Epithelial cell of proximal tubule (primary cell): ENCODE measurements around the gene SIGLEC5. TPM values are rescaled to one million over a fixed set of nuclear protein-coding genes. Genes with fewer than 3 reads are reported as not detected.

Experiments
- DNase-seq: peaks from one replicate; pipeline ENCODE4 v3.0.0-alpha.2; 2011; ENCODE audit warnings: low read depth
- H3K4me3 ChIP-seq: 2 replicates; pipeline ENCODE4 v1.5.1; 2011; ENCODE audit warnings: low read depth, mild to moderate bottlenecking, low read length
- total RNA-seq: library from RNA; depleted of rRNA; stranded (reverse); fragments of >200 nt; gene quantifications from 2 replicates; pipeline ENCODE4 v1.2.3, GENCODE V29; 2015
- TF ChIP-seq, protein P1 (sequence below): conservative IDR thresholded peaks from 2 replicates; pipeline ENCODE4 v1.5.1; 2012; ENCODE audit warnings: low read depth, mild to moderate bottlenecking, low read length

Gene SIGLEC5
- total RNA-seq, 1 donor from 2014 or later, result not detected

DNA sequence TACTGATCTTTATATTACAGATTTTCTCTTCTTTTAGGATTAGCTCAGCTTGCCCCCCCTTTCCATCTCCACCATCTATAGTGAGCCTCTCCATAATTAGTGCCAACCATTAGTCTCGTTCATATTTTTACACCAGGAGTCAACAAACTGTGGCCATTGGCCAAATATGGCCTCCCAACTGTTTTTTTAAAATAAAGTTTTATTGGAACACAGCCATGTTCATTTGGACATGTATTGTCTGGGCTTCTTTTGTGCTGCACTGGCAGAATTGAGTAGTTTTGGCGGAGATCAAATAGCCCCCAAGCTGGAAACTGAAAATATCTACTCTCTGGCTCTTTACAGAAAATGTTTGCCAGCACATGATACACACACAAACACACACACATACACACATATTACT, 40.7 kb downstream of the SIGLEC5 start:
- DNase-seq, result no peak
- TF ChIP-seq, protein P1, sequence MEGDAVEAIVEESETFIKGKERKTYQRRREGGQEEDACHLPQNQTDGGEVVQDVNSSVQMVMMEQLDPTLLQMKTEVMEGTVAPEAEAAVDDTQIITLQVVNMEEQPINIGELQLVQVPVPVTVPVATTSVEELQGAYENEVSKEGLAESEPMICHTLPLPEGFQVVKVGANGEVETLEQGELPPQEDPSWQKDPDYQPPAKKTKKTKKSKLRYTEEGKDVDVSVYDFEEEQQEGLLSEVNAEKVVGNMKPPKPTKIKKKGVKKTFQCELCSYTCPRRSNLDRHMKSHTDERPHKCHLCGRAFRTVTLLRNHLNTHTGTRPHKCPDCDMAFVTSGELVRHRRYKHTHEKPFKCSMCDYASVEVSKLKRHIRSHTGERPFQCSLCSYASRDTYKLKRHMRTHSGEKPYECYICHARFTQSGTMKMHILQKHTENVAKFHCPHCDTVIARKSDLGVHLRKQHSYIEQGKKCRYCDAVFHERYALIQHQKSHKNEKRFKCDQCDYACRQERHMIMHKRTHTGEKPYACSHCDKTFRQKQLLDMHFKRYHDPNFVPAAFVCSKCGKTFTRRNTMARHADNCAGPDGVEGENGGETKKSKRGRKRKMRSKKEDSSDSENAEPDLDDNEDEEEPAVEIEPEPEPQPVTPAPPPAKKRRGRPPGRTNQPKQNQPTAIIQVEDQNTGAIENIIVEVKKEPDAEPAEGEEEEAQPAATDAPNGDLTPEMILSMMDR, result no peak
- H3K4me3 ChIP-seq, result no peak overlapping the region

DNA sequence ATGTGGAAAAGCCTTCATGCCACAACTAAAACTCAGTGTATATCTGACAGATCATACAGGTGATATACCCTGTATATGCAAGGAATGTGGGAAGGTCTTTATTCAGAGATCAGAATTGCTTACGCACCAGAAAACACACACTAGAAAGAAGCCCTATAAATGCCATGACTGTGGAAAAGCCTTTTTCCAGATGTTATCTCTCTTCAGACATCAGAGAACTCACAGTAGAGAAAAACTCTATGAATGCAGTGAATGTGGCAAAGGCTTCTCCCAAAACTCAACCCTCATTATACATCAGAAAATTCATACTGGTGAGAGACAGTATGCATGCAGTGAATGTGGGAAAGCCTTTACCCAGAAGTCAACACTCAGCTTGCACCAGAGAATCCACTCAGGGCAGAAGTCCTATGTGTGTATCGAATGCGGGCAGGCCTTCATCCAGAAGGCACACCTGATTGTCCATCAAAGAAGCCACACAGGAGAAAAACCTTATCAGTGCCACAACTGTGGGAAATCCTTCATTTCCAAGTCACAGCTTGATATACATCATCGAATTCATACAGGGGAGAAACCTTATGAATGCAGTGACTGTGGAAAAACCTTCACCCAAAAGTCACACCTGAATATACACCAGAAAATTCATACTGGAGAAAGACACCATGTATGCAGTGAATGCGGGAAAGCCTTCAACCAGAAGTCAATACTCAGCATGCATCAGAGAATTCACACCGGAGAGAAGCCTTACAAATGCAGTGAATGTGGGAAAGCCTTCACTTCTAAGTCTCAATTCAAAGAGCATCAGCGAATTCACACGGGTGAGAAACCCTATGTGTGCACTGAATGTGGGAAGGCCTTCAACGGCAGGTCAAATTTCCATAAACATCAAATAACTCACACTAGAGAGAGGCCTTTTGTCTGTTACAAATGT, 42.7 kb downstream of the SIGLEC5 start:
- DNase-seq, result no peak

DNA sequence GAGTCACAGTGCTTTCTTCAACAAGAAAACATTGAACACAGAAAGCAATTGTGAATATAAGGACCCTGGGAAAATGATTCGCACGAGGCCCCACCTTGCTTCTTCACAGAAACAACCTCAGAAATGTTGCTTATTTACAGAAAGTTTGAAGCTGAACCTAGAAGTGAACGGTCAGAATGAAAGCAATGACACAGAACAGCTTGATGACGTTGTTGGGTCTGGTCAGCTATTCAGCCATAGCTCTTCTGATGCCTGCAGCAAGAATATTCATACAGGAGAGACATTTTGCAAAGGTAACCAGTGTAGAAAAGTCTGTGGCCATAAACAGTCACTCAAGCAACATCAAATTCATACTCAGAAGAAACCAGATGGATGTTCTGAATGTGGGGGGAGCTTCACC, 43.4 kb downstream of the SIGLEC5 start:
- TF ChIP-seq, protein P1, result no peak
- no peak overlapping the region for H3K4me3 ChIP-seq
- DNase-seq, result no peak

More for the DNA sequence above, 42.7 kb downstream of the SIGLEC5 start:
- H3K4me3 ChIP-seq, result no peak overlapping the region
- TF ChIP-seq, protein P1, result no peak

DNA sequence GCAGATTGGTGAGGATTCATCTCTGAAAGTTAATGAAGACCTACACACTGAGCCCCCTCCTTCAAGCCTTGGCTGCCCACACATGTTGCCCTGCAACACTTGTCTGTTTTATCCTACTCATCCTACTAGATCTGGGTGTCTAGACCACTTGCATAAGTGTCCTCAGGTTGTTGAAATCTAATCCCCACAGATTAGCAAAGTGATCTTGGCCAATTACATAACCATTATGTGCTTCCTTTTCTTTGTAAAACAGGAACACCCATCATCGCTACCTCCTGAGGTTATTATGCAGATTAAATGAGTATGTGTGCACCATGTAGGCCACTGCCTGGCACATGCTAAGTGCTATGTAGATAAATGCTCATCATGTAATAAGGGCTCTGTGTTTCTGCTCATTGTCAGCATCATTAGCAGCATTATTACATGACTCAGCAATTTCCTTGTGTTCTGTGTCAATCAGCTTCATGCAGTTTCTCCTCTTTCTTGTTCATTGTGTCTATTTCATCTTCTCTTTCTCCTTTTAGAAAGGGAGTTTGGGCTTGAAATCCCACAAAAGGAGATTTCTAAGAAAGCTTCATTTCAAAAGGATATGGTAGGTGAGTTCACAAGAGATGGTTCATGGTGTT, 44.0 kb downstream of the SIGLEC5 start:
- no peak for DNase-seq
- no peak overlapping the region for H3K4me3 ChIP-seq
- TF ChIP-seq, protein P1, result no peak

DNA sequence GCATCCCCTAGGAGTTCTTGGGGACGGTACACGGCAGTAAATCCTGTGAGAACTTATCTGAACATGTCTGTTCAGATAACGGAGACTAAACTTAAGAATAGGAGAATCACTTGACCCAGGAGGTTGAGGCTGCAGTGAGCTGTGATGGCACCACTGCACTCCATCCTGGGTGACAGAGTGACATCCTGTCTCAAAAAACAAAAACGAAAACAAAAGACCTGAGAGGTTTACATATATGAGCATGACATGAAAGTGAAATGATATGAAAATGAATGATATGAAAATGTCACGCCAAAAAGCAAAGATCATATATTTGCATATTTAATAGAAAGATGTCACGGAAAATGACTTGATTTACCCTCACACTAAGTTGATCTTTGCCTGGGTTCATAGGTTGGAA, 53.4 kb downstream of the SIGLEC5 start:
- H3K4me3 ChIP-seq, result no peak overlapping the region
- DNase-seq, result no peak
- TF ChIP-seq, protein P1, result no peak

DNA sequence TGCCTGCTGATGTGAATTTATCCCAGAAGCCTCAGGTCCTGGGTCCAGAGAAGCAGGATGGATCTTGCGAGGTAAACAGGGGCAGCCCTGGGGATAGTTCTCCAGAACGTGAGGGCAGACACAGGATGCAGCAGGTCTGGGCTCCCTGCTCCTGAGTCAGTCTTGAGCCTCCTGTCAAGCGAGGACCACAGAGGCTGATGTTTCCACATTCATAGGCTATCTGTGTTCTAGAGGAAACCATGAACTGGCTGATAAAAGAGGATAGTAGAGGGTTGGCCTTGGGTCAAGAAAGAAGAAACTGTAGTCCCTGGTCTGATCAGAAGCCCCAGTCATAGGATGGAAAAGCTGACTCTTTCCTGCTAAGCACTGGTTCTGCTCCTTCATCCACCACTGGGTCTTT, 56.9 kb downstream of the SIGLEC5 start:
- no peak overlapping the region for H3K4me3 ChIP-seq
- TF ChIP-seq, protein P1, result no peak
- no peak for DNase-seq
